Measurements from ENCODE around the gene FILIP1.

The FILIP1 gene

GRCh38 chr6:75344021-75344420, 149.6 kb downstream of the FILIP1 start:
- H2BK120ac ChIP-seq (ENCODE audit: insufficient read depth, low read length, poor library complexity), result no peak overlapping the region
- no peak overlapping the region for H3K23ac ChIP-seq (ENCODE audit: low read length)
- H3K27me3 ChIP-seq (ENCODE audit: insufficient read depth, low read length), result peaks cover 2% of the 10 kb centered on the region
- H4K8ac ChIP-seq (ENCODE audit: low read depth, low read length), result no peak overlapping the region
- H2AK5ac ChIP-seq (ENCODE audit: low read length), result no peak overlapping the region
- no peak overlapping the region for H4K12ac ChIP-seq (ENCODE audit: low read depth, low read length)
- no peak overlapping the region for H3K27ac ChIP-seq (ENCODE audit: low read depth, low read length)
- H3K4ac ChIP-seq (ENCODE audit: low read depth, low read length), result no peak overlapping the region
- H3K4me1 ChIP-seq (ENCODE audit: control insufficient read depth in 1 of 2, insufficient read depth in 2 of 2, low read length in 2 of 2), result peaks cover 0 to 3% of the 10 kb centered on the region in 2 experiments
- H3K9me3 ChIP-seq (ENCODE audit: insufficient read depth, low read depth, low read length), result no peaks in the 10 kb centered on the region
- H2BK12ac ChIP-seq (ENCODE audit: low read length), result no peak overlapping the region
- H3K4me2 ChIP-seq (ENCODE audit: low read length), result no peak overlapping the region
- H4K91ac ChIP-seq (ENCODE audit: low read depth, low read length), result no peak overlapping the region
- no peaks in the 10 kb centered on the region for H3K79me2 ChIP-seq (ENCODE audit: control insufficient read depth, insufficient read depth, low read length, poor library complexity)
- H3K9ac ChIP-seq (ENCODE audit: low read length), result no peak overlapping the region
- H3K18ac ChIP-seq (ENCODE audit: low read length), result no peak overlapping the region
- H2AFZ ChIP-seq (ENCODE audit: insufficient read depth, low read length, poor library complexity), result no peak overlapping the region
- no peak overlapping the region for H3K4me3 ChIP-seq (ENCODE audit: low read depth, low read length)
- no peak for DNase-seq
- H3K79me1 ChIP-seq (ENCODE audit: low read length), result no peaks in the 10 kb centered on the region
- no peak overlapping the region for H2BK5ac ChIP-seq (ENCODE audit: low read depth, low read length, poor library complexity)
- no peak overlapping the region for H3K14ac ChIP-seq (ENCODE audit: low read length)
- no peaks in the 10 kb centered on the region for H3K36me3 ChIP-seq (ENCODE audit: control insufficient read depth in 1 of 2, insufficient read depth in 2 of 2, low read length in 2 of 2)

- Histone ChIP-seq H3K14ac (ENCODE audit: low read length) (no peak overlapping the region), H3K27me3 (ENCODE audit: insufficient read depth, low read length) (no peaks in the 10 kb centered on the region), H3K18ac (ENCODE audit: low read length) (no peak overlapping the region), H3K9me3 (ENCODE audit: insufficient read depth, low read depth, low read length) (no peaks in the 10 kb centered on the region), H3K79me2 (ENCODE audit: control insufficient read depth, insufficient read depth, low read length, poor library complexity) (no peaks in the 10 kb centered on the region), H2BK5ac (ENCODE audit: low read depth, low read length, poor library complexity) (no peak overlapping the region), H2BK120ac (ENCODE audit: insufficient read depth, low read length, poor library complexity) (no peak overlapping the region), H3K4me3 (ENCODE audit: low read depth, low read length) (no peak overlapping the region), H2AK5ac (ENCODE audit: low read length) (no peak overlapping the region), H4K12ac (ENCODE audit: low read depth, low read length) (no peak overlapping the region), H2AFZ (ENCODE audit: insufficient read depth, low read length, poor library complexity) (no peak overlapping the region), H3K4ac (ENCODE audit: low read depth, low read length) (no peak overlapping the region), H3K79me1 (ENCODE audit: low read length) (no peaks in the 10 kb centered on the region), H3K4me1 (ENCODE audit: control insufficient read depth in 1 of 2, insufficient read depth in 2 of 2, low read length in 2 of 2) (peaks cover 0 to 2% of the 10 kb centered on the region in 2 experiments), H4K8ac (ENCODE audit: low read depth, low read length) (no peak overlapping the region), H3K4me2 (ENCODE audit: low read length) (no peak overlapping the region), H3K23ac (ENCODE audit: low read length) (no peak overlapping the region), H2BK12ac (ENCODE audit: low read length) (no peak overlapping the region), H3K9ac (ENCODE audit: low read length) (no peak overlapping the region), H3K27ac (ENCODE audit: low read depth, low read length) (no peak overlapping the region), H3K36me3 (ENCODE audit: control insufficient read depth in 1 of 2, insufficient read depth in 2 of 2, low read length in 2 of 2) (no peaks in the 10 kb centered on the region), H4K91ac (ENCODE audit: low read depth, low read length) (no peak overlapping the region)
- DNase-seq, result no peak
- no CpG with 5 or more reads among the region's 4 CpGs for WGBS (ENCODE audit: extremely low coverage, insufficient coverage, insufficient read length)
Observed at GRCh38 chr6:75337835-75338580, 155.6 kb downstream of the FILIP1 start.

GRCh38 chr6:75334266-75335040, 159.1 kb downstream of the FILIP1 start:
- Histone ChIP-seq H4K12ac (ENCODE audit: low read depth, low read length) (no peak overlapping the region), H3K79me2 (ENCODE audit: control insufficient read depth, insufficient read depth, low read length, poor library complexity) (no peaks in the 10 kb centered on the region), H3K4ac (ENCODE audit: low read depth, low read length) (no peak overlapping the region), H3K79me1 (ENCODE audit: low read length) (no peaks in the 10 kb centered on the region), H3K9me3 (ENCODE audit: insufficient read depth, low read depth, low read length) (no peaks in the 10 kb centered on the region), H3K23ac (ENCODE audit: low read length) (no peak overlapping the region), H3K36me3 (ENCODE audit: control insufficient read depth in 1 of 2, insufficient read depth in 2 of 2, low read length in 2 of 2) (no peaks in the 10 kb centered on the region), H2BK12ac (ENCODE audit: low read length) (peak overlapping the region; percentile 45), H4K91ac (ENCODE audit: low read depth, low read length) (no peak overlapping the region), H3K9ac (ENCODE audit: low read length) (no peak overlapping the region), H2AK5ac (ENCODE audit: low read length) (no peak overlapping the region), H3K4me2 (ENCODE audit: low read length) (peak overlapping the region; percentile 28), H3K27ac (ENCODE audit: low read depth, low read length) (peak overlapping the region; percentile 24), H2BK5ac (ENCODE audit: low read depth, low read length, poor library complexity) (no peak overlapping the region), H4K8ac (ENCODE audit: low read depth, low read length) (no peak overlapping the region), H3K18ac (ENCODE audit: low read length) (no peak overlapping the region), H3K4me3 (ENCODE audit: low read depth, low read length) (no peak overlapping the region), H3K4me1 (ENCODE audit: control insufficient read depth in 1 of 2, insufficient read depth in 2 of 2, low read length in 2 of 2) (peaks cover 0 to 2% of the 10 kb centered on the region in 2 experiments), H2AFZ (ENCODE audit: insufficient read depth, low read length, poor library complexity) (no peak overlapping the region), H2BK120ac (ENCODE audit: insufficient read depth, low read length, poor library complexity) (peak overlapping the region; percentile 63), H3K14ac (ENCODE audit: low read length) (no peak overlapping the region), H3K27me3 (ENCODE audit: insufficient read depth, low read length) (no peaks in the 10 kb centered on the region)
- peak; percentile 8 to 38 for DNase-seq
- WGBS (ENCODE audit: extremely low coverage, insufficient coverage, insufficient read length), result no CpG with 5 or more reads among the region's 4 CpGs

- DNase-seq, result no peak
- no peak overlapping the region for H4K91ac ChIP-seq (ENCODE audit: low read depth, low read length)
- H3K27me3 ChIP-seq (ENCODE audit: insufficient read depth, low read length), result no peaks in the 10 kb centered on the region
- H3K14ac ChIP-seq (ENCODE audit: low read length), result no peak overlapping the region
- no peak overlapping the region for H3K4me2 ChIP-seq (ENCODE audit: low read length)
- no peak overlapping the region for H2BK5ac ChIP-seq (ENCODE audit: low read depth, low read length, poor library complexity)
- no peak overlapping the region for H4K12ac ChIP-seq (ENCODE audit: low read depth, low read length)
- no CpG with 5 or more reads among the region's 2 CpGs for WGBS (ENCODE audit: extremely low coverage, insufficient coverage, insufficient read length)
- H3K23ac ChIP-seq (ENCODE audit: low read length), result no peak overlapping the region
- H4K8ac ChIP-seq (ENCODE audit: low read depth, low read length), result no peak overlapping the region
- H3K4me1 ChIP-seq (ENCODE audit: control insufficient read depth in 1 of 2, insufficient read depth in 2 of 2, low read length in 2 of 2), result peaks cover 0 to 2% of the 10 kb centered on the region in 2 experiments
- no peak overlapping the region for H3K18ac ChIP-seq (ENCODE audit: low read length)
- H3K4ac ChIP-seq (ENCODE audit: low read depth, low read length), result no peak overlapping the region
- H3K36me3 ChIP-seq (ENCODE audit: control insufficient read depth in 1 of 2, insufficient read depth in 2 of 2, low read length in 2 of 2), result no peaks in the 10 kb centered on the region
- H3K4me3 ChIP-seq (ENCODE audit: low read depth, low read length), result no peak overlapping the region
- H3K79me1 ChIP-seq (ENCODE audit: low read length), result no peaks in the 10 kb centered on the region
- H3K79me2 ChIP-seq (ENCODE audit: control insufficient read depth, insufficient read depth, low read length, poor library complexity), result no peaks in the 10 kb centered on the region
- H2AK5ac ChIP-seq (ENCODE audit: low read length), result no peak overlapping the region
- no peak overlapping the region for H3K9ac ChIP-seq (ENCODE audit: low read length)
- no peak overlapping the region for H2BK120ac ChIP-seq (ENCODE audit: insufficient read depth, low read length, poor library complexity)
- H3K9me3 ChIP-seq (ENCODE audit: insufficient read depth, low read depth, low read length), result no peaks in the 10 kb centered on the region
- H3K27ac ChIP-seq (ENCODE audit: low read depth, low read length), result no peak overlapping the region
- H2BK12ac ChIP-seq (ENCODE audit: low read length), result no peak overlapping the region
- no peak overlapping the region for H2AFZ ChIP-seq (ENCODE audit: insufficient read depth, low read length, poor library complexity)
Observed at GRCh38 chr6:75333676-75334200, 159.9 kb downstream of the FILIP1 start.
